ENCODE results near the gene USP24.
A peak's percentile ranks its signal among the peaks of the same experiment; 100 is the strongest.

Gene USP24

GRCh38 chr1:55021942-55022546, 193.1 kb downstream of the USP24 start:
- DNase-seq: peak; percentile 72

DNA sequence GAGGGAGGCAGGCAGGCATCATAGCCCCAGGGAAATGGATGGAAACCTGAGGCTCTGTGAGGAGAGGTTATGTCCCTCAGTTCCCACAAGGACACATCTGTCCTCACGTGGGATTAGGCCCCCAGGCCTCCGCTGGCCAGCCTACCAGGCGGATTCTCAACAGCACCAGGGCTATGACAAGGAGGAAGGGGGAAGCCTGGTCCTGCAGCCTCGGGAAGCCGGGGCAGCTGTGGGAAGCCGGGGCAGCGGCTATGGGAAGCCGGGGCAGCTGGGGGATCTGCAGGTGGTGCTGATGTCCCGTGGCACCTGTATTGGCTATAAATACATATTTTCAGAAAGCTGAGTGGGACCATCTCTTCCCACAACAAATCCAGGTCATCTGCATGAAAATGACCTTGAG, 196.8 kb downstream of the USP24 start:
- no peak for DNase-seq

All from stimulated activated CD4-positive, alpha-beta T cell treated with anti-CD3 and anti-CD28 coated beads, Interleukin-1b, Interleukin-23, amount 100 ng/mL, for 48 hours (primary cell).